HG03575 (cell line): ENCODE data around the gene SMIM1.

Experiments
- ATAC-seq: cut with Tn5 transposase; IDR thresholded peaks from one replicate; pipeline ENCODE4 v1.9.1; 2021; ENCODE audit not compliant: unreplicated experiment, insufficient number of reproducible peaks, low FRiP score; ENCODE audit errors: extremely low read depth

The SMIM1 gene

GRCh38 chr1:3773572-3774275, 1.2 kb downstream of the SMIM1 start:
- no peak for ATAC-seq

GRCh38 chr1:3774276-3774945, 1.9 kb downstream of the SMIM1 start:
- ATAC-seq = no peak

GRCh38 chr1:3774946-3775489, 2.5 kb downstream of the SMIM1 start:
- ATAC-seq = no peak

DNA sequence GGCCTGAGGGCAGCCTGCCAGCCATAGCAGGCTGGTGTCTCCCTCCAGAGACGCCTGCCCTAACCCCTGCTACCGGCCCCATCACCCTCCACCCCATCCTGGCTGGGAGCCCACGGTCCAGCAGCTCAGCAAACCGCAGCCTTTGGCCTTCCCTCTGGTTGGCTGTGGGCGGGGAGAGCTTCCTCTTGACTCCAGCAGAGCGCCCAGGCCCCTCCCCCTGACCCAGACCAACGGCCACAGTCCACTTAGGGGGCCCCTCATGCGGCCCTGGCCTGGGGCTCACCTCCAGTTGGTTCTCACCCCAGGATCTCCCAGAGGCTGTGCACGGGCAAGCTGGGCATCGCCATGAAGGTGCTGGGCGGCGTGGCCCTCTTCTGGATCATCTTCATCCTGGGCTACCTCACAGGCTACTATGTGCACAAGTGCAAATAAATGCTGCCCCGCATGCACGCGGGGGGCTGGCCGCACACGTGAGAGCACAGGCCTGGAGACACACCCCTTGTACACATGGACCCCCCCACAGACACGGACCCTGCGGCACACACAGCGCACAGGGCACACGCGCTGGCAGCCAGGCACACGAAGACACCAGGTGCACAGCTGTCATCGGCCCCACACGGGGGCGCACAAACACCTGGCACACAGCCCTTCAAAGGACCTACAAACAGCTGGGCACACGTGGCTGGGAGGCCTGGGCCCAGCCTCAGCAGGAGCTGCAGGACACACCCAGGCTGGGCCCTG, 3.1 kb downstream of the SMIM1 start:
- ATAC-seq = no peak

- ATAC-seq = no peak
Observed at GRCh38 chr1:3776231-3776961, 3.8 kb downstream of the SMIM1 start.

DNA sequence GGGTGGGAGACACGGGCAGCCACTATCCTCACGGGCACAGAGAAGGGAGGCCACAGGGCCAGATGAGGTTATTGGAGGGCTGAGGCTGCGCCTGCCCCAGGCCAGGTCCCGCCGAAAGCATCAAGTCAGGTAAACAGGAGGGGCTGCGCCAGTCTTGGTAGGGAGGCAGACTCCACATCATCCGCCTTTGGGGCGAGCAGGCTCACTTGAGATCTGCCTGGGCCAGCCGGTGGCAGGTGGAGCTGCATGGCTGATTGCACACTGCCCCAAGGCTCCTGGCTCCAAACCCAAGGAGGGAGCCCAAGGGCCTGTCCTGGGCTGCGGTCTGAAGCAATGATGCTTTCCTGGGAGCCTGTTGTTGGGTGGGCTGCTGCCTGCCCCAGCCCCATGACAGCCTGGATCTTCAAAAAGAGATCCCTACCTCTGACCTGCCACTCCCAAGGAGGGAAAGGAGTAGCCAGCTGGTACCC, 4.6 kb downstream of the SMIM1 start:
- ATAC-seq = no peak

DNA sequence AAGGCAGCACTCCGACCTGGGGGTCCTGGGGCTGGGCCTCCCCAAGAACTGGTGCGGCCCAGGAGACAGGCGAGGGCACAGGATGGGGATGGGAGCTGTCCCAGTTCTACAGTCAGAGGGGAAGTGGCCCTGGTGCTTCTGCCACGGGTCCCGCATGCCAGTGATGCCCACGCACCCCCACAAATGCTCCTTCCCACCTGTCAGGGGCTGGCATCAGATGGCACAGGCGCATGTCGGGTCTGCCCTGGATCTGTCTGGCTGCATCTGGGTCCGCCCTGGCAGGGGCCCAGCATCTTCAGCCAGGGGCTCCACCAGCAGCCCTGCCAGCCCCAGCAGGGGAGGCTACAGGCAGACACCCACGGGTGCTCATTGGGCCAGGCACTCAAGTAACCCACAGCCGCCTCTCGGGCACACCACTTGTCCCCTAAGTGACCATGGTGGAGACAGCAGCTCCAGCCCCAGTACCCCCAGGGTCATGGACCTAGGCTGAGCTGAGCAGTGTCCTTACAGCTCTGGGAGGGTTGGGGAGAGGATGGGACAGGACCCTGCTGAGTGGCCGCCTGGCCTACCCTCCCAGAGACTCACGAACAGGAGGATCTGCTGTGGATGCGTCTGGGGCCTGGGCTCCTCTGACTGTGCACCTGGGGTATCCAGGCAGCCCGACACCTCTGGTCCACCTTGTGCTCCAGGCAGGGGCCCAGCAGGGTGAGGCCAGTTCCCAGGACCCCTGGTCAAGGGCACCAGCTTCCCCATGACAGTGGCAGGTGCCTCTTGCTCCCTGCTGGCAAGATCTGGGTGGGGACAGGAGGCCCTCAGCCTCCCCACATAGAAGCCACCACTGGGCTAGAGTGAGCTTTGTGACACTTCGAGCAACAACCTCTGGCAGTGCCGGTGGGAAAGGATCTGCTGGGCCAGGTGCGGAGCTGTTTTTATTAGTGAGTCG, 5.4 kb downstream of the SMIM1 start:
- ATAC-seq = no peak

DNA sequence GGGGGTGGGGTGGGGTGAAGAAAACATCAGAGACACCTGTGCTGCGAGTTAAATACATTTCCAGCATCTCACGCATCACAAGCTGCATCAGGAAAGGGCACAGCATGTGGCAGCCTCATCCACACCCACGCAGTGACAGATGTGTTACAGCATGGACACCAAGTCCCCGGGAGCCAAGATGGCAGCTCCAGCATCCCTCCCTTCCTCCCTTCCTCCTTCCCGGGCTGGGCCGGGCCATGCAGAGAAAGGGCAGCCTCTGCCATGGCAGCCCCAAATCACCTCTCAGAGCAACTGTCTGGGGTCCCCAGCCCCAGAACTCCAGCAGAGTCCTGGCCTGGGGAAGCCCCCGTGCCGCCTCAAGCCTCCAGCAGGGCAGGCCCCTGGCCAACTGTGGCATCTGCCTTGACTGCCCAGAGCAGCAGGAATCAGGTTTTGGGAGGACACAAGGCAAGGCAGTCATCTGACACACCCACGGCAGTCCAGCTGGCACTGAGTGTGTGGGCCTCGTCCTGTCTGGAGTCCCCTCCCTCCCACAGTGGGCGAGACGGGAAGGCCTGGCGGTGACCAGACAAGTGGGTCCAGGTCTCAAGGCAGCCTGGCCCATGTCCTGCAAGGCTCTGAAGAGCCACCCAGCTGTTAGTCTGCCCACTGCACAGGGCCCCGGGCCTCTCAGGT, 6.2 kb downstream of the SMIM1 start:
- no peak for ATAC-seq

- ATAC-seq = no peak
Observed at GRCh38 chr1:3779265-3779911, 6.8 kb downstream of the SMIM1 start.

DNA sequence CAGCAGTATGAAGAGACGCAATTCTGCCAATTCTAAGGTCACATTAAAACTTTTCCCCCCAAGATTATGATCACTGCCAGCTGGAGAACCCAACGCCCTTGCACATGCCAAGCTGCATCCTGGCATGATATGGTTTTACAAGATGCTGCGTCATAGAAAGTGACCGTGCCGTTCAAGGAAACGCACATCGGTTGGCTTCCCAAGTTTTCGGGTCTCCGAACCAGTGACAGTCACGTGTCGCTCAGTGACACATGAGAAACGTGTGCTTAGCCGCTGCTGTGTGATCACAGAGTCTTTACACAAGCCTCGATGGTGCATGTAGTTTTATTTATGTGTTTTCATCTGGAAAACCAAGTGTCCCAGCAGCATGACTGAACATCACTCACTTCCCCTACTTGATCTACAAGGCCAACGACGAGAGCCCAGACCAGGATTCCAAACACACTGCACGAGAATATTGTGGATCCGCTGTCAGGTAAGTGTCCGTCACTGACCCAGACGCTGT, 7.4 kb downstream of the SMIM1 start:
- ATAC-seq = no peak

DNA sequence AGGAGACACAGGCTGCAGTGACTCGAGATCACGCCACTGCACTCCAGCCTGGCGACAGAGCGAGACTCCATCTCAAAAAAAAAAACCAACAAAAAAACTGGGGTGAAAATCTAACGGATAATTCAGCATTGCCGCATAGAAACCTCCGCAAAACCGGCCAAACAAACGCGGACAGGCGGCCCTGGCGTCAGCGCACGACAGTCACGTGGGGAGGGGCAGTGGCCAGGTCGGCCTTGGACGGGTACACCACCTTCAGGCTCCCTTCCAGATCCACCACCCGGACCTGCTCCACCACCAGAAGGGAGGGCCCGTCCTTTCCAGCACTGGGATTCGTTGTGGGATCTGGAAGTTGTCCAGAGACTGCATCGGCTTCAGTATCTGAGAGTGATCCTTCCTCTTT, 8.4 kb downstream of the SMIM1 start:
- ATAC-seq = no peak

DNA sequence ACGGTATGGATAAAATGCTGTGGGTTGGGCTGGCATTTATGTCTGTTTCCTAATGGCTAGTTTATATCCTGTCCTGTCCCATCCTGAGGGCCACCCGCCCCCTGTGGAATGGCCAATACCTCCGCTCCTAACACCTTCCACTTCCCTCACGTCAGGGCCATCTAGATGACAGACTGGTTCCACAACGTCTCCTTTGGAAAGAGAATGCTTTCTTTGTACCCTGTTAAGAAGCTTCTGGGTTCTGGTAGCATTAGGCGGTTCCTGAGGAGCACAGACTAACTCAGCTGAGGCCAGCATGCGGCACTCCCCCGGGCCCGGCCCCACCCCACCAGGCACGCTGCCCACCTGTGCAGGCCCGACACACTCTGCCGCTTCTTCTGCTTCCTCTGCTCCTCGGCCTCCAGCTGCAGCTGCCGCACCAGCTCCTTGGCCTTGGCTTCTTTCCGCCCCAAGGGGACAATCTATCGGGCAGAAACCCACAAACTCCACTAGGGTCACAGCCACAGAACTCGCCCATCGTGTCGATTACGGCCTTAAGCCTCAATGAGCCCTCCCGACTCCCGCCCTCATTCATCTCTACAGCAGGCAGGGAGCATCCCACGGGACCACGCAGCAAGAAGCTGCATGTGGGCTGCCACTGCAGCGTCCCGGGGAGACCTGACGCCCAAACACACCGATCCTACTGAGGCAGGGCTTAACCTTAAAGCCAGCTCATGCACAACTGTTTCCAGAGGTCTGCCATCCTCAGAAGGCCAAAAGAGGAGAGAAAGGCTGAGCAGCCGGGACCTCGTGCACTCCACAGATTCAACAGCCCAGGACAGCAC, 11.3 kb downstream of the SMIM1 start:
- no peak for ATAC-seq

DNA sequence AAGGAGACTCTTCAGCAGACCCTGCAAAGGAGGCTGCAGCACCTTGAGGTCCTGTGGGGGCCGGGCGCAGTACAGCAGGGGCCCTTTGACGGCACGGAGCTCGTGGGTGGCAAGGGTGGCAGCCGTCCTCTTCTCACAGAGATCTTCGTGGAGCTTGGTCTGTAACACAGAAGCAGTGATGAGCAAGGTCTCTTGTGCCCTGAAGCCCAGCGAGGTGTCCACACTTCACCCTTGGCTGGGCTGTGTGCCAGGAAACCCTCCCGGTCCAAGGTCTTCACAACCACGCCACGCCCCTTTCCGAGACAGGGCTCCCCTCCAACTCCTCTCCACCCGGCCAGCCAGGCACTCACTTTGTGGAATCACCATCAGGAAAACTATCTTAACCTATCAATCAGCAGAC, 12.5 kb downstream of the SMIM1 start:
- ATAC-seq = no peak

- no peak for ATAC-seq
Observed at GRCh38 chr1:3785456-3786157, 13.1 kb downstream of the SMIM1 start.

GRCh38 chr1:3786468-3787348, 14.2 kb downstream of the SMIM1 start:
- ATAC-seq = no peak
